HG03520 (cell line): ENCODE measurements around the gene PLEKHG3.
"Not testable (repeated sequence)": the region's sequence is repeated elsewhere in the genome, so short reads cannot be mapped to it uniquely, and the experiment has no call there.

ENCODE experiments used
- ATAC-seq: cut with Tn5 transposase; IDR thresholded peaks from one replicate; pipeline ENCODE4 v1.9.1; 2021; ENCODE audit warnings: mild to moderate bottlenecking, moderate library complexity; ENCODE audit not compliant: unreplicated experiment

The PLEKHG3 gene

GRCh38 chr14:64704143-64704742, at the start of gene PLEKHG3:
Gene PLEKHG3 (plus strand): TSS chr14:64704424. CDS start chr14:64727632, 23,208 bp downstream.
- no peak for ATAC-seq

GRCh38 chr14:64654901-64655300, 49.3 kb upstream of the PLEKHG3 start:
- no peak for ATAC-seq

- ATAC-seq = no peak
These were observed 47.2 kb upstream of the PLEKHG3 start for GRCh38 chr14:64656986-64657385.

- no peak for ATAC-seq
These were observed 46.0 kb upstream of the PLEKHG3 start for GRCh38 chr14:64658201-64658600.

GRCh38 chr14:64658700-64659264, 45.4 kb upstream of the PLEKHG3 start:
- not testable (repeated sequence) for ATAC-seq

- no peak for ATAC-seq
These were observed 44.9 kb upstream of the PLEKHG3 start for GRCh38 chr14:64659366-64659765.

- ATAC-seq = no peak
These were observed 41.0 kb upstream of the PLEKHG3 start for GRCh38 chr14:64663174-64663573.

- ATAC-seq = no peak
These were observed 32.6 kb upstream of the PLEKHG3 start for GRCh38 chr14:64671591-64671990.

- ATAC-seq = no peak
These were observed 30.9 kb upstream of the PLEKHG3 start for GRCh38 chr14:64673316-64673715.

- no peak for ATAC-seq
These were observed 30.5 kb upstream of the PLEKHG3 start for GRCh38 chr14:64673748-64674147.

GRCh38 chr14:64674829-64675228, 29.4 kb upstream of the PLEKHG3 start:
- no peak for ATAC-seq

GRCh38 chr14:64675312-64675711, 28.9 kb upstream of the PLEKHG3 start:
- no peak for ATAC-seq

GRCh38 chr14:64676410-64677008, 27.7 kb upstream of the PLEKHG3 start:
- no peak for ATAC-seq

- no peak for ATAC-seq
These were observed 24.1 kb upstream of the PLEKHG3 start for GRCh38 chr14:64680013-64680713.

GRCh38 chr14:64680714-64681065, 23.5 kb upstream of the PLEKHG3 start:
- no peak for ATAC-seq

- no peak for ATAC-seq
These were observed 22.2 kb upstream of the PLEKHG3 start for GRCh38 chr14:64681796-64682710.

GRCh38 chr14:64682843-64683242, 21.4 kb upstream of the PLEKHG3 start:
- ATAC-seq = no peak

GRCh38 chr14:64683264-64683663, 21.0 kb upstream of the PLEKHG3 start:
- no peak for ATAC-seq

- ATAC-seq = no peak
These were observed 20.1 kb upstream of the PLEKHG3 start for GRCh38 chr14:64684091-64684490.

GRCh38 chr14:64685371-64686281, 18.6 kb upstream of the PLEKHG3 start:
- ATAC-seq = no peak
